Islet of Langerhans (tissue), 1 donor: ENCODE results near the gene NTM.

ENCODE experiments used
- FAIRE-seq: peaks from one replicate; lab custom pipeline; 2011; peaks lifted over from hg19 to GRCh38; lab: Jason Lieb, UNC

Gene NTM

DNA sequence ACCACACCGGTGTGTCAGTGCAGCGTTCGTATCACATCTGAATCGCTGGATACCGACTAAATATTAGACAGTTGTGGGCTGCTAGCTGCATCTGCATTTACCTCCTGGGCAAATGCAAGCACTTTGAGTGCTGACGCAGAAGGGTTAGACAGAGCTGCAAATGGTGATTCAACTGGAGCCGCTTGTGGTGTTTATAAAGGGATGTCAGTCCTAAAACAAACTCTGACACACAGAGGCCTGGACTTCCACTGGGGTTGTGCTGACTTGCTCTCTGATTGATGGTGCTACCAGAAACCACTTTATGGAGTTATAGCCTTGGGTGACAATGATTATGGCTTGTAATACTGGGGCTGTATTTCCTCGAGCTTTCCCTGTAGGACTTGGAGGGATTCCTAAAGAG is 374.4 kb downstream of the NTM start:
- no peak for FAIRE-seq

DNA sequence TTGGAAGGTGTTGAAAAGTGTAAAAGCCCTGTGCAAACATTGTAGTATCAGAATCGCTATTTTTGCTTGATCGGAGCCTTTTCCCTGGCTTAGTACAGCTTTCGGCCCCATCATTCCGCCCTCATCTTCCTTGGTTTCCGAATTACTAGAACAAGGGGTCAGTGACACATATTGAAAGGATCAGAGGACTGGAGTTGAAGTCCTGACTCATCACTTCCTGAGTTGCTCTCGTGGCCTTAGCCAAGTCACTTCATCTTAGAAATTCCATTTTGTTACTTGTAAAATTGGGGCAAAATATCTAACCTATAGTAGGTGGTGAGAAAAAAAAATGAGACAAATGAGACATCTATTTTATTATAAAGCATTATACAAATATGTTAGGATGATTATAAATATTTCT is 375.0 kb downstream of the NTM start:
- no peak for FAIRE-seq

DNA sequence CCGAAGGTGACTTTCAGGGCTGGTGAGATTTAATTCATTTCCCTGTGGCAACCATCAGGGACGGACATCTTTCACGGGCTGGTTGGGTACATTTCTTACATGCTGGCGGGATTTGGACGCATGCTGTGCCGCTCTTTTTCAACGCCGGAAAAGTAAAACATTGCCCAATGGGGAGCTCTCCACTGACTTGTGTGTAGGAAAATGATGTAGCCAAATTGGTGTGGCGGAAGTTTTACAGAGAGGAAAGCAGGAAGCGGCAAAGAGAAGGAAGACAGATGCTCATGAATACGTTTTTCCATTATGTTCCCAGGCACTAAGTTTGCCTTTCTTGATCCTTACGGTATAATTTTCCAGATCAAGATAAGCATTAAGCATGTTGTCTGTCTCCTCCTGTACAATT is 375.8 kb downstream of the NTM start:
- no peak for FAIRE-seq

DNA sequence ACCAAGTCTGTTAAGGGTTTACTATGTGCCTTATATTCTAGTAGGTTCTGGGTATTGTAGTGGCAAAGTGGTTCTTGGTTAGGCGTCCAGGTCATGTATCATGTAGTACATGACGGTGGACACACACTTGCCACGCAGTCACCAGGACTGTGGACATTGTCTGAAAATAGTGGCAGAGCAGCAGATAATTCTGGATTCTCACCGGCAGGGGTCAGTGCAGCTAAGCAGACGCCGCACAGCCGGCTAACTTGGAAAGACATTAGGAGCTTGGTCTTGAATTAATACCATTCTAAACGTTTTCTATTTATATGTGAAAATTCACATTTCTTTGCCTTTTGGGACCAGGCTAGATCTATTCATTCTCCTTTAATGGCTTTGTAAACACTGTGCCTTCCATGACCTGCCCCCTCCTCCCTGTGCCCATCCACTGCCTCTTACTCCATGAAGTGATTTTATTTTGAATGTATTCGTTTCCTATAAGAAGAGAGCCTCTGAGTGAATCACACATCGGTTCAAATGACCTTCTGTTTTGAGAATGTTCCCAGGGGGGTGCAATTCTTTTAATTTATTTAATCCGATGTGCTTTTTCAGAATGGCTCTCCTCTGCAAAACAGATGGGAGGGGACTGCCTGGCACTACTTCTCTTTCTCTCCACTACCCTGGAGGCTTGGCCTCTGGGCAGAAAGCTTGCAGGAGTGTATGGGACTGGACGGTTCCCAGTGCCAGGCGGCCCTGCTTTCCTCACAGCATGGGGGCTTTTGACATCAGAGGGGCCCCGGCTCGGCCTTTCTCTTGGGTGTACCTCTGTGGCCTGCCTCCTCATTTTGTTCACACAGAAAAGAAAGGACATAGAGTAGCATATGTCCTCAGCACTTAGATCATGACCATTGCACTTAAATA is 378.0 kb downstream of the NTM start:
- FAIRE-seq = peak; percentile 75

DNA sequence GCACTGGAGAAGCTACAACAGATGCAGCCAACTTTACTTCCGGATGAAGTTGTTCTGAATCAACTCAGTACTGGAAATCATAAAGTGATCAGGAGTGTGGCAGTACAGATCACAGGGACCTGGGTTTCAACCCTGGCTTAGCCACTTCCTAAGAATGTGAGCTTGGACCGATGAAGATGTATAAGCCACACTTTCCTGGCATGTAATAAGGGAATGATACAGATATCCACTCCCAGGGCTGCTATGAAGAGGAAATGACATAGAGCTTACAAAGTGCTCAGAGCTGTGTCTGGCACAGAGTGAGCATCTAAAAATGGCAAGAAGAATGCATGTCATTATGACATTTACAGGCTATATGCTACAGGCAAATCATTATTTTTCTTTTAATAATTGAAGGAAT is 378.7 kb downstream of the NTM start:
- no peak for FAIRE-seq

DNA sequence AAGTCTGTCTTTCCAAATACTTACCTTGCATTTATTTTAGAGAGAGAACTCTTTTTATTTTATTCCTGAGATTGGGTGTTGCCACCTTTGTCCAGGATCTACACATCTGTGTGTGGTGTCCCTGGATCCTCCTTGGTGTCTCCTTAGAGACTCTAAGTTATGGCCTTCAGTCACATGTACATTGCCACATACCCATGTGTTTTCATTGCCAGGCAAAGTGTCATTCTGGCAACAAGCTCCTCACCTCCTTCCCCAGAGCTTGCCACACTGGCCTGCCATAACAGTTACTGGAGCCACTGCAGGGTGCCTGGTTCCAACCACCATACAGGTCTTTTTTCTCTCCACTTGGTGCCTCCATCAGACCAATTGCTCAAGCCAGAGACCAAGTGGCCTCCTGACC is 379.7 kb downstream of the NTM start:
- no peak for FAIRE-seq

DNA sequence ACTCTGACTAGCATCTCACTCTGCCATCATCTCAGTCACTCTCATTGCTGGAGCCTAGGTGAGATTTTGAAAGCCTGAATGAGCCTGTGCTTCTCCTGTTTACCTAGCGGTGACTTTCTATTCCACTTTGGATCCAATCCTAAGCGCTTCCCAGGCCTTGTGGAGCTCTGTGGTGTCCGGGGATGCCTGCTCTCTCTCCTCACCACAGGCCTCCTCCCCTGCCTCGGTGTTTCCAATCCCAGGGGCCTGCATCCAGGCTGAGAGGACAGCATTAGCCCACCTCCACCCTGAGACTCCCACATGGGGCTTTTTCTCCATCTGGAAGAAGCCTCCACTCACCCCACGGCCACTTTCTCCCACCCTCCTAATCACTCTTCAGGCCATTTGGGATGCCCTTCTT is 380.3 kb downstream of the NTM start:
- no peak for FAIRE-seq

DNA sequence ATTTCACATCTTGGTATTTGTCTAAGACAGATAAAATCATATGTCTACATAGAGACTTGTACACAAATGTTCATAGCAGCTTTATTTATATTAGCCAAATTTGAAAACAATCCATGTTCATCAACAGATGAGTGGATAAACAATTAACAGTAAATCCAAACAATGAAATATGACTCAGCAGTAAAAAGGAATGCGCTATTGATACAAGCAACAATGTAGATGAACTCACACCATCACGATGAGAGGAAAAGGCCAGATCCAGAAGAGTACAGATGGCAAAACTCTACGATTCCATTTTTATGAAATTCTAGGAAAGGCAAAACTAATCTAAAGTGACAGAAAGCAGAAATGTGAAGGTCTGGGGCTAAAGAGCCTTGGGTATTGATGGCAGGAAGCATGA is 384.3 kb downstream of the NTM start:
- no peak for FAIRE-seq

DNA sequence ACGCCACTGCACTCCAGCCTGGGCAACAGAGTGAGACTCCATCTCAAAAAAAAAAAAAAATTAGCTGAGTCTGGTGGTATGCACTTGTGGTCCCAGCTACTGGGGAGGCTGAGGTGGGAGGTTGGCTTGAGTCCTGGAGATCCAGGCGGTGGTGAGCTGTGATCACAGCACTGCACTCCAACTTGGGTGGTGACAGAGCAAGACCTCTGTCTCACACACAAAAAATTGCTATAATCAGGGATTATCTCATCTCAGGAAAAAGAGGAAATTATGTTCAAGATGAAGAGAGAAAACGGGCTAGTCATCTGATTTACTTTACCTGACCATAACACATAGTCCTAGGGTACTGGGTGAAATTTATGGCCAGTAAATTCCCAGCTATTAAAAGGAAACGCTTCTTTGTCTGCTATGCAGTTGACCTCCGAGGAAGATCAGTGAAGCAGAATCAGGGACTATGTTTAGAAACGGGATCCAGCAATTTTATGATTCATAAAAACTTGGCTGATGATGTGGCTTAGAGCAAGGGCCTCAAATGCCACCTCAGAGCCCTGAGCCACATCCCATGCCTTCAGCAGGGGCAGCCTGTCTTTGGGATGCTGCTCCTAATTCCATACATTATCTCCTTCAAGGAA is 386.2 kb downstream of the NTM start:
- no peak for FAIRE-seq

DNA sequence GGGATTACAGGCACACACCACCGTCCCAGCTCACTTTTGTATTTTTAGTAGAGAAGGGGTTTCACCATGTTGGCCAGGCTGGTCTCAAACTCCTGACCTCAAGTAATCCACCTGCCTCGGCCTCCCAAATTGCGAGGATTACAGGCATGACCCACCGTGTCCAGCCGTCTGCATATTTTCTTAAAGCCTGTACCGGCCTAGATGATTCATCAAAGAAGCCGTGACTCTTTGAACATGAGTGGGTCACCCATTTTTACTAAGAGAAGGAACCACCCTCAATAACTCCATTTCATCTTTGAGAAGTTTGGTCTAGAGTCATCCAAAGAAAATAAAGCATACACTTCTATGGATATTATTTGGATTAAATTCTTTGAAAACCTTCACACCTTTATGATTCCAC is 388.3 kb downstream of the NTM start:
- FAIRE-seq = no peak

DNA sequence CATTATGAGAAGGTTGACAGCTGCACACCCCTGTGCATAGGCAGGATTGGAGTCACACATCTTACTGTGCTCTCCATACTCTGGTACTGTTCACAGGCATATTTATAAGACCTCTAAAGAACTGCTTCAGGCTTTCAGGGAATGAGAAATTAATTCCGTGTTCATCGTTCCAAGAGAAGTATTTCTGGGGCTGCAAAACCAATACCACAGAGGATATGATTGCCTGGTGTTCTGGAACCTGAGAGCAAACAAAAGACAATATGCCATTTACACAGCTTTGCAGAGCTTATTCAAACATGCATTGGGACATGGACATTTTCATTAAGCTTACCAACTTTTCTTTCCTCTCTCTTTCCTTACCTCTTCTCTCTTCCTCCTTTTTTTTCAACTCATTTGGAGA is 388.7 kb downstream of the NTM start:
- no peak for FAIRE-seq

DNA sequence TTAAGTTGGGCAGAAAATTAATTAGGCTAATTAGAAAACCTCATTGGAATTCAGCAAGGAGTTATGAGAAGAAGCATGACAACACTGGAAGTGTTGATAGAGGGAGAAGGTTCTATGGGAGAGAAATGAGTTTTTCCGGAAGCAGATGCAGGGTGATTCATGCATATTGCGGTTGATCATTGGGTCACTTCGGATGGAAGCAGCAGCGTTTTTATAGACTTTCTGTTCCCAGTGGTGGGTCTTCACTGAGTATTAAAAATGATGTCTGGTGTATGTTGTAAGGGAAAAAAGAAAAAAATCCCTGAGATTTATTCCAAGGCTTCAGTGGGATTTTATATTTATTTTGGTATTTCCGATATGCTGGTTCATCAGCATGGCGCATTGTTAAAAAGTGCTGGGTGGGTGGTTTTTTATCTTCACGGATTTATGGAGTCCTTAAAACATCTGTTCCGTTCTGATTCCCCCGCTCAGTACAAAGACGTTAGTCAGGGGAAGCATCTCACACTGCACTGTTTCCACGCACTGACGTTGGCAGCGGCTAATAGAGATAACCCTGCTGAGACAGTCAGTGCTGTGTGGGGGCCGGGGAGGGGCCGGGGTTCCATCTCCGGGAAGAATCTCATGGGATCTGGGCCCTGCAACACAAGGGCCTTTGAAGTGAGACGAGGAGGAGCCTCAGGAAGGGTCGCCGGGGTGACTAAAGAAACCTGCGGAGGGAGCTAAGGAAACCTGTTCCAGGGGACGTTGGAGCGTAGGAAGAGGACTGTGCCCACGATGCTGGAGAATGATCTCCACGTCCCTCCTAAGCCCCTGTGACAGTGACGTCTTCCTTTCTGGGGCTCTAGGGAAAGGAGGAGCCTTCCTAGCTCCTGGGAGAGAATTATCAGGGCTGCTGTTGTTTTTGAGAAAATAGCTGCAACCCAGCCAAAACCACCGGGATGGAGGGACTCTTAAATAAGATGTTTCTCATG is 390.0 kb downstream of the NTM start:
- FAIRE-seq = no peak

DNA sequence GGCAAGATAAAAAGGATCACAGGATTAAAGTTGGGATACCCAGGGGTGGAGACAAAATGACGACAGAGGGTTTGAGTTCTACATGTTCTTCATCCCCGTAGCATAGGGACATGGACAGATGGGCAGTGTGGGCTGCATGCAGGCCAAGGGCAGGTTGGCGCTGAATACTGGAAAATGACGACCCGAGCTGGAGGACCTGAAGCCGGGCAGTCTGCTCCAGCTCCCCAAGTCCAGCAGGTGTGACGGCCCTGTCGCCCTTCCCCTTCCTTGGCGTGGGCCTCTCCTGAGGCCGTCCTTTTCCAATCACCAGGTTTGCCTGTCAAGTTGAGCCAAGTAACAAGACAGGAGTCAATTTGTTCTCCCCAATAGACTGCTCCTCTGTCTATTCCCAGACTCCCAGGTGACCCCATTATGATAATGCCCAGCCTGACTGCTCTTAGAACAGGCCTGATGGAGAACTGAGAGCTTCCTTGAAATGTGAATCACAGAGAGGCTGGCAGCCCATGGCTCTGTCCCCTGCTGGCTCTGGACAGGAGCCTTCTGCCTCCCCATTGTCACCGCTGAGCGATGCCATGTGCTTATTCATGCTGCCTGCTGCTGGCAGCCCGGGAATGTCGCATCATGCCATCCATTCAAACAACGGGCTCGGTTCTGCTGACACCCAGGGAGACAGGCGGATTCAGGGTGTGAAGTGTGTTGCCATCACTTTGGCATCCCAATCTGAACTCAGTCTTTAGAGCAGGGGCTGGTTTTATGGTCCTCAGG is 392.1 kb downstream of the NTM start:
- no peak for FAIRE-seq

DNA sequence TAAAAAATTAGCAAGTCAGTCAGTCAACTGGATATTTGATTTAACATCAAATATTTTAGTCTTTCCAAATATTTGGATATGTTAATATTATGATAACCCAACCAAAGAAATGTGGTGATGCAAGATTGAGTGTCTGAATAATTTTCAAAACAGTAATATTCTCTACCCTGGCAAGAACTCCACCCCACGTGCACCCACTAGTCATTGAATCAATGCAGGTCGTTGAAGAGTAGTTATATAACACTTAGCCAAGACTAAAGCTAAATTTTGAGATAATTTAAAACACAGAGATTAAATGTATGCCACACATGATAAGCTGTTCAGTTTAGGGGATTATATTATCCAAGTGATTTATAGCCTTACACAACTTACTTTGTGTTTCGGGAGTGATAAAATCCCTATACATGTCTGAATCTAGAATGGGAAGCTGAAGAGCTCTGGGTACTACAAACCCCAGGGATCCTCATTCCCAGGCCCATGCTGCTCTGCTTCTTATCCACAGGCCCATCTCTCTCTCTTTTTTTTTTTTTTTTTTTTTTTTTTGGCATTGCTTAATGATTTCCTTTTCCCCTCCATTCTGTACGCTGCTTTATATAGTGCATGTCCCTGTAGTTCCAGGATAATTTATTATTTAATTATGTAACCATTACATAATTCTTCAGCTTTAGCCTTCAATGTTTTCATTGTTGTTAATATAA is 392.9 kb downstream of the NTM start:
- FAIRE-seq = no peak

DNA sequence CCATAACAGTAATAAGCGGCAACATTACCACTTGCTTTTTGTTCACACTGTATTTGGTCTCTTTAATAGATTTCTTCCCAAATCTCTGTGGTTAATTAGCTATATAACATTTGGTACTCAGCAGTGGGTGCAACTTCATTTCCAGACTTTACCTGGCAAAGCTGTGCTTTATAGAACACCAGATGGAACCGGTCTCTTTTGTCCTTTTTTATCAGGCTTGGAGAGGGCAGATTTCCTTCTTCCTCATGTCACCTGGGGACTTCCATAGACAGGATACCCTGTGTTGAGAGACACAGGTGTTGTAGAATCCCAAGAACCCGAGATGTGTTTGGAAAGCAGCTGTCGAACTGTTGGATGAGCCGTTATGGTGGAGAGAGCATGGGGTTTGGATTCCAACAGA is 393.7 kb downstream of the NTM start:
- no peak for FAIRE-seq

DNA sequence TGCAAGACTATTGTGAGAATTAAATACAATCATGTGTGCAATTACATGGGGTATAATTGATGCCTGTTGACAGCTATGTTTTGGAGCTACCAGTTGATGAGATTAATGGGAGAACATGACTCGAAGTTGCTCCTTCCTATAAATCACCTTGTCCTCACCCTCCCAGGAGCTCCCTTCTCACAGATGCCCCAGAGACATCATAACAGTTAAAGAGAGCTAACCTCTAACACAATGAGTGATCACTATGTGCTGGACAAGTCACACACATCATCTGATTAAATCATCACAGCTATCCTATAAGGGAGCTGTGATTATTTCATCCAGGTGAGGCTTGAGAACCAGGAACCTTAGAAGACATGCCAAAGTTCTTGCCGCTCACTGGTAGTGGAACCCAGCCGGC is 394.2 kb downstream of the NTM start:
- no peak for FAIRE-seq

DNA sequence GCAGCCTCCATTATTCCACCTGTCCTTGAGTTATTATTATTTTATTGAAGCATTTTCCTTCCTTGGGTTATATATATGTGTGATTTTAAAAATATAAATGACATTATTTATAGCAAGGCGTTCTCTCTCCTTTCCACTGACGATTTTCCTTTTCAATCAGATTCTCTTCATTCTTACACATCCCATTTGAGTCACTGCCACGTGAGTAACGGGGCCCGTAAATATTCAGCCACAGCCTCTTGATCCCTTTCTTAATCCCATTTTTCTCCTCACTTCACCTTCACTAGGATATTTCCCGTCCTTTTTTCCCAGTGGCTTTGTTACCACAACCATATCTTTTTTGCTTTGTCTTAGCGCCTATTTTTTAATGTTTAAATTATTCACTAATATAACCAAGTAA is 396.2 kb downstream of the NTM start:
- no peak for FAIRE-seq

DNA sequence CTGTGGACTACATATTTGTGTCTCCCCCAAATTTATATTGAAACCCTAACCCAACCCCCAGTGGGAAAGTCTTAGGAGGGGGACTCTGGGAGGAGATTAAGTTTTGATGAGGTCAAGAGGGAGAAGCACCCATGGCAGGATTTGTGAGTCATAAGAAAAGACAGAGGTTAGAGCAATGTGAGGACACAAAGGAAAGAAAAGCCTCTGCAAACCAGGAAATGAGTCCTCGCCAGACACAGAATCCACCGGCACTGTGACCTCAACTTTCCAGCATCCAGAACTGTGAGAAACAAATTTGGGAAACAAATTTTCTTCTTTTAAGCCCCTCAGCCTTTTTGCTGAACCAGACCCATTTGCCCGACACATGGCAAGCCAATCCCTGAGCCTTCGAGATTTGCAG is 397.0 kb downstream of the NTM start:
- no peak for FAIRE-seq

DNA sequence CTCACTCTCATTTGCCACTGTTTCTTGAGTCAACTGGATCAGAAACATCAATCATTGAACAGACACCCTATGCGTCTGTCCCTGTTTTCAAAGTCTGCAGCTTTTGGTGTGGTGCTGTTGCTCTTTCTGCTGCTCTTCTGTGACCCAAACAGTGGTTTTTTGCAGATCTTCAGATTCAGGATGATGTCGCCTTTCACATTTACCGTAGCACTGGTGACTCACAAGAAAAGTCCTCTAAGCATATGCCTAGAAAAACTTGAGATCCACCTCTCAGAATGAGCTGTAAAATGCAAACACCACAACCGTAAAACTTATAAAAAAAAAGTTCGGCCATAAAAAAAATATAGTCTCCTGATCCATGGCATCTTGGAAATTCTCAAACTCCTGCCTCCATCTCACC is 400.4 kb downstream of the NTM start:
- FAIRE-seq = no peak

DNA sequence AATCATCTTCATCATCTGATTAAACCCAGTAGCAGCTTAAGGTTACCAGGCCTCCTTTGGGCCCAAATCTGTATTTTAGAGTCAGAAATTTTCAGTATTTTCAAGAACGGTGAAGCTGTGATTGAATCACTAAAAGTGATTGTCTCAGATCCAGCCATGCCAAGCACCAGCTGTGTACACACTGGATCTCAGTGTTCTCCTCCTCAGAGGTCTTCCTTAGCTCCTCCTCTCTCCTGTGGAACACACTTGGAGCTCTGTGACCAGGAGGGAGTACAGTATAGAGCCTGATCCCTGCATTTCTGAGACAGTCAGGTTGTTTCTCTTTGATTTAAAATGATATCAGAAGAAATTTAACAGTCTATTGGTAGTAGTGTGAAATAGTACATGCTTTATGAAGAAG is 401.1 kb downstream of the NTM start:
- FAIRE-seq = no peak

DNA sequence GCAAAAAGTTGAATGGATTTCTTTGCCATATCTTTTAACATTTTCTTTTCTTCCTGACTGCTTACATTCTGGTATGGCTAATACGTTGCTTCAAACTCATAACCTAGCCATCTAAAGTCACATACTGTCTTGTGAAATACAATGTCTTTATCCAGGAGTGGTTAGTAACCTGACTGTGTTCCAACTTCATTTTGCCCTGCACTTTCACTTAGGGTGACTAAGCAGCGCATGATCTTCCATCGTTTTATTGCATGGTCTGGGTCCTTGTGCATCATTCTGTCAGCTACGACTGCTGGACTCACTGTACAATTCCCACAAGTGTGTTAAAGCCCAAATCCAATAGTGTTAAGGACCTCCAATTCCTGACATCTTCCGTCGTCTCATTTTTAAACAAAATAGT is 403.2 kb downstream of the NTM start:
- FAIRE-seq = no peak

DNA sequence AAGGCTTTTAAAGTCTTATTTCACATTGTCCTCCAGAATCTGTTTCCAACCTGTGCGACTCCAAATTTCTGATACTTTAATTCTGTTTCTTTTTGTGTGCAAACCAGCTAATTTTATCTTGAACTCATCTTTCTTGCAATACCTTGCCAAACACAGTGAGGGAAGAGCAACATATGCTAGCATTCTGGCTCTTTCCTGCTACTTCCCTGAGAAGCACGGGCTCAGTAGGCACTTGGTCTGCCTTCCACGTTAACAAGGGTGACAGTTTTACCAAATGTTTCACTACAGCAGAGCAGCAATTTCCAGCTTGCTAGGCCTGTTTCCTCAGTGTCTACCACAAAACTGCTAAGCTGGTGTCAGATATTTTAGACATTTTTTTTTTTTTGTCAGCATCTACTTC is 405.8 kb downstream of the NTM start:
- no peak for FAIRE-seq
